B cell (primary cell): ENCODE results near the gene MITD1.

Experiments
- EZH2 ChIP-seq: IDR thresholded peaks from 2 replicates; pipeline ENCODE4 v1.6.1; 2012; ENCODE audit warnings: borderline replicate concordance, low read depth, mild to moderate bottlenecking, moderate library complexity, low read length; ENCODE audit not compliant: insufficient read depth, poor library complexity, severe bottlenecking
- TF ChIP-seq, protein P1 (sequence below): fragments of 200-600 bp; IDR thresholded peaks from one replicate; pipeline ENCODE4 v1.8.0; 2022; ENCODE audit warnings: antibody characterized with exemption, mild to moderate bottlenecking

DNA sequence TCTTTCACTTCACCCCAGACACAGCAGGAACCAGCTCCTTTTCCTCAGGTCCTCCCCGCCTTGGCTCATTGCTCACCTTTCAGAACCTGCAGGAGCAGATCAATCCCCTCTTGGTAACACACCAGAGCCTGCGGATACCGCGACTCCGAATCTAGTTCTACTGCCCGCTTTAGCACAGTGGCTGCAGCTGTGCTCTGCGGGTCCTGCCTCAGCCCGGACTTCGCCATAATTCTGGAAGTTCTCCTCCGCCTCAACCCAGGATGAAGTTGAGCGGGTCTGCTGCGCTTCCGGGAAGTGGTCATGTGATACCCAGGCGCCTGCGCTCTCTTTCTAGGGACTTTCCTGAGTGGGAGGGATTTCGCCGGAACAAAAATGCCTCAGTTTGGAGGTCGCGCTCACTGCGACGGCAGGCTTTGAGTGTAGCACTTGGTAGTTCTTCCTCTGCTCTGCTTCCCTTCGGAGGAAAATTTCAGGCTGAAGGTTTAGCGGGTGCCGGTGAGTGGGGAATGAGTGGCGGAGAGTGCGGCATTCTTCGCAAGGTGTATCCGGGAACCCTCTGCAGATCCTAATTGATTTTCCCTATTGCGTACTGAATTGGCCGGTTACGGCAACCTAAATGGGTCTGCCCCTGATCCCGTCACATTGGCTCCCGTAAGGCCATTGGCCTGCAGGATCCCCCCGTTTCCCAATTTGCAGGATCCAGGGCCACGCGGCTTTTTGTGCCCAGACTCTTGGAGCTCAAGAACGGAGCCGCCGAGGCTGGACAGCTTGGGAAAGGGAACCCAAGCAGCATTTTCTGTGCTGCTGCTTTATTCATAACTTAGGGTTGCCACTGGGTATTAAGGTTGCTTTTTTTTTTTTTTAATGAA, at the start of gene MITD1, which contains the start of gene MRPL30:
- TF ChIP-seq, protein P1, sequence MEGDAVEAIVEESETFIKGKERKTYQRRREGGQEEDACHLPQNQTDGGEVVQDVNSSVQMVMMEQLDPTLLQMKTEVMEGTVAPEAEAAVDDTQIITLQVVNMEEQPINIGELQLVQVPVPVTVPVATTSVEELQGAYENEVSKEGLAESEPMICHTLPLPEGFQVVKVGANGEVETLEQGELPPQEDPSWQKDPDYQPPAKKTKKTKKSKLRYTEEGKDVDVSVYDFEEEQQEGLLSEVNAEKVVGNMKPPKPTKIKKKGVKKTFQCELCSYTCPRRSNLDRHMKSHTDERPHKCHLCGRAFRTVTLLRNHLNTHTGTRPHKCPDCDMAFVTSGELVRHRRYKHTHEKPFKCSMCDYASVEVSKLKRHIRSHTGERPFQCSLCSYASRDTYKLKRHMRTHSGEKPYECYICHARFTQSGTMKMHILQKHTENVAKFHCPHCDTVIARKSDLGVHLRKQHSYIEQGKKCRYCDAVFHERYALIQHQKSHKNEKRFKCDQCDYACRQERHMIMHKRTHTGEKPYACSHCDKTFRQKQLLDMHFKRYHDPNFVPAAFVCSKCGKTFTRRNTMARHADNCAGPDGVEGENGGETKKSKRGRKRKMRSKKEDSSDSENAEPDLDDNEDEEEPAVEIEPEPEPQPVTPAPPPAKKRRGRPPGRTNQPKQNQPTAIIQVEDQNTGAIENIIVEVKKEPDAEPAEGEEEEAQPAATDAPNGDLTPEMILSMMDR: no peak
- TF ChIP-seq EZH2: no peak
